Measurements from ENCODE around the gene AP4S1.

- no peak for TF ChIP-seq CTCF (IDR thresholded peaks at IDR 0.05)
- no peak for TF ChIP-seq POLR2A (IDR thresholded peaks at IDR 0.05)
Measured at GRCh38 chr14:31092160-31092708, 66.8 kb downstream of the AP4S1 start.
